Endothelial cell of umbilical vein (primary cell): ENCODE measurements around the gene BCL2. TPM values are rescaled to one million over a fixed set of nuclear protein-coding genes. Genes with fewer than 3 reads are reported as not detected.

Source experiments
- BruUV-seq: library from RNA; stranded (reverse); fragments of 400-500 nt; replicated peaks from 2 replicates; lab custom pipeline; 2021; lab: Mats Ljungman, UMichigan
- CTCF ChIA-PET: fragments of 300-600, 350-600 bp; sonication (Branson Sonifier 250); formaldehyde crosslinking; loops from one replicate; lab custom pipeline; 2021; ENCODE audit warnings: antibody characterized with exemption, inconsistent platforms; lab: Charles Lee
- POLR2A ChIA-PET: fragments of 300-600, 350-600 bp; sonication (Branson Sonifier 250); formaldehyde crosslinking; loops from one replicate; lab custom pipeline; 2021; ENCODE audit warnings: antibody characterized with exemption, inconsistent platforms; lab: Charles Lee
- DNase-seq: peaks from one replicate; pipeline ENCODE4 v3.0.0-alpha.2; 2011; ENCODE audit warnings: low read depth, low spot score
- FAIRE-seq: peaks from 2 replicates; lab custom pipeline; 2011; peaks lifted over from hg19 to GRCh38; lab: Jason Lieb, UNC
- H2AFZ ChIP-seq: 2 replicates; pipeline ENCODE4 v1.6.0; 2012; ENCODE audit warnings: low read depth, low read length, control low read depth, inconsistent platforms
- H3K27ac ChIP-seq: 2 replicates; pipeline ENCODE4 v1.5.1; 2011; ENCODE audit warnings: low read depth, mild to moderate bottlenecking, control low read depth, low read length, moderate library complexity; ENCODE audit not compliant: insufficient read depth
- H3K27me3 ChIP-seq, 2 experiments: 2 replicates each; pipeline versions ENCODE4 v1.6.0 to v1.6.1; 2011; ENCODE audit warnings: low read length in 2 of 2, mixed read lengths in 1 of 2; ENCODE audit not compliant: control insufficient read depth in 2 of 2, insufficient read depth in 2 of 2
- H3K36me3 ChIP-seq, 2 experiments: 2 replicates in 1 of 2; 3 replicates in 1 of 2; pipeline ENCODE4 v1.5.1; 2011; ENCODE audit warnings: low read length in 2 of 2, mild to moderate bottlenecking in 1 of 2, moderate library complexity in 1 of 2; ENCODE audit not compliant: control insufficient read depth in 2 of 2, insufficient read depth in 2 of 2; ENCODE audit errors: extremely low read depth in 1 of 2
- H3K4me1 ChIP-seq: 3 replicates; pipeline ENCODE4 v1.5.1; 2011; ENCODE audit warnings: mild to moderate bottlenecking, low read length; ENCODE audit not compliant: control insufficient read depth, insufficient read depth; ENCODE audit errors: extremely low read depth
- H3K4me2 ChIP-seq: 2 replicates; pipeline ENCODE4 v1.6.1; 2011; ENCODE audit warnings: low read length, control low read depth, mixed read lengths; ENCODE audit not compliant: insufficient read depth
- H3K4me3 ChIP-seq, 3 experiments: fragments of 200-600 bp in 1 of 3; sonication (generic), shearing (Covaris generic) in 1 of 3; replicated peaks in 1 of 3; 2 replicates each; pipeline ENCODE4 v1.5.1; 2011 to 2016; ENCODE audit warnings: control low read depth in 3 of 3, low read length in 3 of 3, mild to moderate bottlenecking in 2 of 3, inconsistent platforms in 1 of 3, low read depth in 1 of 3, moderate library complexity in 1 of 3; ENCODE audit not compliant: insufficient read depth in 1 of 3
- H3K79me2 ChIP-seq: 2 replicates; pipeline ENCODE4 v1.6.0; 2012; ENCODE audit warnings: low read length, inconsistent platforms; ENCODE audit not compliant: control insufficient read depth, insufficient read depth
- H3K9ac ChIP-seq: replicated peaks from 2 replicates; pipeline ENCODE3; 2011; ENCODE audit warnings: low read length, control low read depth; ENCODE audit not compliant: insufficient read depth; ENCODE audit errors: extremely low read depth
- H3K9me1 ChIP-seq: replicated peaks from 3 replicates; pipeline ENCODE4 v1.6.0; 2011; ENCODE audit warnings: mild to moderate bottlenecking, low read length; ENCODE audit not compliant: control insufficient read depth, insufficient read depth; ENCODE audit errors: extremely low read depth
- H3K9me3 ChIP-seq: replicated peaks from 2 replicates; pipeline ENCODE4 v1.5.1; 2012; ENCODE audit warnings: low read length, inconsistent platforms; ENCODE audit not compliant: control insufficient read depth, insufficient read depth
- H4K20me1 ChIP-seq: replicated peaks from 2 replicates; pipeline ENCODE3; 2011; ENCODE audit warnings: mild to moderate bottlenecking, low read length; ENCODE audit not compliant: control insufficient read depth, insufficient read depth; ENCODE audit errors: extremely low read depth
- EZH2 ChIP-seq: IDR thresholded peaks from 2 replicates; pipeline ENCODE4 v1.6.1; 2012; ENCODE audit warnings: borderline replicate concordance, low read depth, mild to moderate bottlenecking, moderate library complexity, low read length, inconsistent platforms; ENCODE audit not compliant: severe bottlenecking
- FOS ChIP-seq: IDR thresholded peaks from 2 replicates; pipeline ENCODE4 v1.6.1; 2011; ENCODE audit warnings: mild to moderate bottlenecking, low read length, moderate library complexity, borderline replicate concordance; ENCODE audit not compliant: insufficient read depth
- GATA2 ChIP-seq: IDR thresholded peaks from 2 replicates; pipeline ENCODE4 v1.7.0; 2011; ENCODE audit warnings: low read depth, mild to moderate bottlenecking, moderate library complexity, mixed read lengths, low read length; ENCODE audit not compliant: insufficient read length, insufficient read depth
- JUN ChIP-seq: IDR thresholded peaks from 2 replicates; pipeline ENCODE4 v1.6.1; 2011; ENCODE audit warnings: borderline replicate concordance, low read depth; ENCODE audit not compliant: insufficient read length, insufficient read depth
- MYC ChIP-seq: IDR thresholded peaks from one replicate; pipeline ENCODE4 v1.6.1; 2011; ENCODE audit warnings: mild to moderate bottlenecking, low read depth, low read length
- POLR2A ChIP-seq: IDR thresholded peaks from 2 replicates; pipeline ENCODE4 v1.6.1; 2012; ENCODE audit warnings: low read depth, mild to moderate bottlenecking, control low read depth, low read length
- POLR2AphosphoS5 ChIP-seq: IDR thresholded peaks from 2 replicates; pipeline ENCODE4 v1.6.1; 2012; ENCODE audit warnings: low read depth, mild to moderate bottlenecking, control low read depth, low read length, moderate library complexity; ENCODE audit not compliant: insufficient read depth
- dilution Hi-C: fragments of 300-500 bp; cut with MboI; formaldehyde crosslinking; loops from one replicate; pipeline ENCODE4 v1.15.0; 2019; ENCODE audit warnings: low sequenced_read_pairs; ENCODE audit not compliant: extremely low pct_ligation_motif_present
- intact Hi-C: fragments of 100-400 bp; cut with micrococcal nuclease; formaldehyde crosslinking; loops from one replicate; pipeline ENCODE4 v1.10.0; 2022
- polyA plus RNA-seq, 4 experiments: library from polyadenylated mRNA; depleted of rRNA in 3 of 4; stranded (reverse) in 3 of 4; unstranded in 1 of 4; fragments of >200 nt; gene quantifications; 2 replicates each; pipeline versions ENCODE4 v1.2.1 to v1.2.3, GENCODE V29; 2011 to 2012; ENCODE audit warnings: missing spikeins in 1 of 4
- total RNA-seq: library from RNA; stranded (reverse); gene quantifications from 2 replicates; pipeline ENCODE4 v1.2.3, GENCODE V29; 2021
- TF ChIP-seq, protein P1 (sequence below), 2 donors: IDR thresholded peaks; 1 replicate in 1 of 2; 2 replicates in 1 of 2; pipeline ENCODE4 v1.5.1; 2011; ENCODE audit warnings: low read length in 2 of 2, mild to moderate bottlenecking in 2 of 2, moderate library complexity in 2 of 2, control low read depth in 1 of 2, inconsistent platforms in 1 of 2, low read depth in 1 of 2; ENCODE audit not compliant: insufficient read depth in 1 of 2; ENCODE audit errors: extremely low read depth in 1 of 2
- TF ChIP-seq, protein P2 (sequence below): IDR thresholded peaks from 2 replicates; pipeline ENCODE4 v1.6.1; 2011; ENCODE audit not compliant: insufficient read depth, insufficient read length

The BCL2 gene
- total and polyA plus RNA-seq, 2 donors (not counting 3 experiments of a cell fraction or from before 2014, with no cell fraction given), result 0.35 to 5.0 TPM

GRCh38 chr18:63150942-63151421, 168.6 kb downstream of the BCL2 start:
- dilution Hi-C loops, result no loop called here
- POLR2A ChIA-PET, result no interaction called here
- Histone ChIP-seq H3K27me3 (peaks cover 14 to 18% of the 10 kb centered on the region in 2 experiments), H3K9me3 (no peaks in the 10 kb centered on the region), H3K9ac (no peak overlapping the region), H3K4me2 (no peak overlapping the region), H3K4me3 (no peak overlapping the region), H3K36me3 (no peaks in the 10 kb centered on the region), H4K20me1 (no peaks in the 10 kb centered on the region), H2AFZ (no peak overlapping the region), H3K27ac (no peak overlapping the region), H3K79me2 (no peaks in the 10 kb centered on the region), H3K4me1 (no peaks in the 10 kb centered on the region), H3K9me1 (no peaks in the 10 kb centered on the region)
- no peak for DNase-seq
- no peak for FAIRE-seq
- CTCF ChIA-PET, result interaction anchor here (6.4 kb wide), 1 partner anchor 20 kb away, joined by 63 read pairs; no protein-coding TSS in a partner anchor
- no TSS peak for BruUV-seq
- intact Hi-C loops, result no loop called here
- TF ChIP-seq MYC, result no peak
- TF ChIP-seq EZH2, result no peak
- TF ChIP-seq JUN, result no peak
- TF ChIP-seq GATA2, result no peak
- TF ChIP-seq FOS, result no peak
- TF ChIP-seq, protein P1, sequence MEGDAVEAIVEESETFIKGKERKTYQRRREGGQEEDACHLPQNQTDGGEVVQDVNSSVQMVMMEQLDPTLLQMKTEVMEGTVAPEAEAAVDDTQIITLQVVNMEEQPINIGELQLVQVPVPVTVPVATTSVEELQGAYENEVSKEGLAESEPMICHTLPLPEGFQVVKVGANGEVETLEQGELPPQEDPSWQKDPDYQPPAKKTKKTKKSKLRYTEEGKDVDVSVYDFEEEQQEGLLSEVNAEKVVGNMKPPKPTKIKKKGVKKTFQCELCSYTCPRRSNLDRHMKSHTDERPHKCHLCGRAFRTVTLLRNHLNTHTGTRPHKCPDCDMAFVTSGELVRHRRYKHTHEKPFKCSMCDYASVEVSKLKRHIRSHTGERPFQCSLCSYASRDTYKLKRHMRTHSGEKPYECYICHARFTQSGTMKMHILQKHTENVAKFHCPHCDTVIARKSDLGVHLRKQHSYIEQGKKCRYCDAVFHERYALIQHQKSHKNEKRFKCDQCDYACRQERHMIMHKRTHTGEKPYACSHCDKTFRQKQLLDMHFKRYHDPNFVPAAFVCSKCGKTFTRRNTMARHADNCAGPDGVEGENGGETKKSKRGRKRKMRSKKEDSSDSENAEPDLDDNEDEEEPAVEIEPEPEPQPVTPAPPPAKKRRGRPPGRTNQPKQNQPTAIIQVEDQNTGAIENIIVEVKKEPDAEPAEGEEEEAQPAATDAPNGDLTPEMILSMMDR (IDR thresholded peaks at IDR 0.05; ENCODE audit: extremely low read depth in 1 of 2, insufficient read depth in 1 of 2, low read depth in 1 of 2, low read length in 2 of 2), result no peak
- TF ChIP-seq POLR2AphosphoS5, result no peak
- TF ChIP-seq POLR2A, result no peak
- TF ChIP-seq, protein P2, sequence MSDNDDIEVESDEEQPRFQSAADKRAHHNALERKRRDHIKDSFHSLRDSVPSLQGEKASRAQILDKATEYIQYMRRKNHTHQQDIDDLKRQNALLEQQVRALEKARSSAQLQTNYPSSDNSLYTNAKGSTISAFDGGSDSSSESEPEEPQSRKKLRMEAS, result no peak
